Measurements from ENCODE around the gene PTCD2. TPM values are rescaled to one million over a fixed set of nuclear protein-coding genes. Genes with fewer than 3 reads are reported as not detected.

The PTCD2 gene
- total RNA-seq, 1 experiment from 2014 or later = 19.3 TPM

DNA sequence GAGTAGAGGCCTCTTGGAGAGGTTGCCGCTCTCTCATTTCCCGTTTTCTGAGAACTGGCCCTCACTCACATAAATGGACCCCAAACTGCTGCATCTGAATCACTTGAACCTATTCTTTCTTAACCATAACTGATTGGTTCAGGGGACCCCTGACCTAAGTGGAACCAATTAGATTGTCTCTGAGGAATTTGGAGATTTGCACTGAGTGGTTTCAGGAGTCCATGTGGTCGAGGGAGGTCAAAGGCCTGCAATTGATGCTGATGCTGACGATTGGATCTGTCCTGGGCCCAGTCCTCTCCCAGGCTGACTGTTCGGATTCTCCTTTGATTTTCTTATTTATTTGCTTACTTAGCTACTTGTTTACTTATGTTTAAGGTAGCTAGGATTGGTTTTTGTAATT is 88.0 kb downstream of the PTCD2 start:
- ATAC-seq (no peak), DNase-seq (ENCODE audit: low read depth, low spot score) (no peak)
- BruUV-seq (replicated peaks) = no TSS peak
- ChIA-PET POLR2A (no interaction called here), CTCF (no interaction called here), RAD21 (ENCODE audit: low non-redundant PET in 1 of 2, low total read pairs in 2 of 2, uncharacterized antibody in 2 of 2, unreplicated experiment in 2 of 2) (no interaction called here)
- no peaks in the 10 kb centered on the region for H3K79me2 ChIP-seq (ENCODE audit: insufficient read depth, low read length)
- no peak overlapping the region for H3K9ac ChIP-seq (ENCODE audit: low read length)
- H3K4me2 ChIP-seq (ENCODE audit: low read length) = no peak overlapping the region
- H3K9me2 ChIP-seq (ENCODE audit: insufficient read depth) = no peaks in the 10 kb centered on the region
- H3K4me1 ChIP-seq (ENCODE audit: control insufficient read depth in 1 of 2, insufficient read depth in 2 of 2, low read length in 2 of 2) = no peaks in the 10 kb centered on the region
- no peak overlapping the region for H2AFZ ChIP-seq (ENCODE audit: low read depth, low read length, poor library complexity, severe bottlenecking)
- no peaks in the 10 kb centered on the region for H4K20me1 ChIP-seq (ENCODE audit: insufficient read depth)
- H3K36me3 ChIP-seq (ENCODE audit: control insufficient read depth in 1 of 2, insufficient read depth in 2 of 2, low read length in 2 of 2) = no peaks in the 10 kb centered on the region
- H3K4me3 ChIP-seq (replicated peaks in 1 of 2; ENCODE audit: low read depth in 1 of 2, low read length in 2 of 2) = no peak overlapping the region
- no peaks in the 10 kb centered on the region for H3K9me3 ChIP-seq (ENCODE audit: control insufficient read depth in 1 of 2, insufficient read depth in 1 of 2, low read depth in 1 of 2, low read length in 2 of 2)
- intact Hi-C loops (cut with micrococcal nuclease) = no loop called here
- TF ChIP-seq, protein P1, sequence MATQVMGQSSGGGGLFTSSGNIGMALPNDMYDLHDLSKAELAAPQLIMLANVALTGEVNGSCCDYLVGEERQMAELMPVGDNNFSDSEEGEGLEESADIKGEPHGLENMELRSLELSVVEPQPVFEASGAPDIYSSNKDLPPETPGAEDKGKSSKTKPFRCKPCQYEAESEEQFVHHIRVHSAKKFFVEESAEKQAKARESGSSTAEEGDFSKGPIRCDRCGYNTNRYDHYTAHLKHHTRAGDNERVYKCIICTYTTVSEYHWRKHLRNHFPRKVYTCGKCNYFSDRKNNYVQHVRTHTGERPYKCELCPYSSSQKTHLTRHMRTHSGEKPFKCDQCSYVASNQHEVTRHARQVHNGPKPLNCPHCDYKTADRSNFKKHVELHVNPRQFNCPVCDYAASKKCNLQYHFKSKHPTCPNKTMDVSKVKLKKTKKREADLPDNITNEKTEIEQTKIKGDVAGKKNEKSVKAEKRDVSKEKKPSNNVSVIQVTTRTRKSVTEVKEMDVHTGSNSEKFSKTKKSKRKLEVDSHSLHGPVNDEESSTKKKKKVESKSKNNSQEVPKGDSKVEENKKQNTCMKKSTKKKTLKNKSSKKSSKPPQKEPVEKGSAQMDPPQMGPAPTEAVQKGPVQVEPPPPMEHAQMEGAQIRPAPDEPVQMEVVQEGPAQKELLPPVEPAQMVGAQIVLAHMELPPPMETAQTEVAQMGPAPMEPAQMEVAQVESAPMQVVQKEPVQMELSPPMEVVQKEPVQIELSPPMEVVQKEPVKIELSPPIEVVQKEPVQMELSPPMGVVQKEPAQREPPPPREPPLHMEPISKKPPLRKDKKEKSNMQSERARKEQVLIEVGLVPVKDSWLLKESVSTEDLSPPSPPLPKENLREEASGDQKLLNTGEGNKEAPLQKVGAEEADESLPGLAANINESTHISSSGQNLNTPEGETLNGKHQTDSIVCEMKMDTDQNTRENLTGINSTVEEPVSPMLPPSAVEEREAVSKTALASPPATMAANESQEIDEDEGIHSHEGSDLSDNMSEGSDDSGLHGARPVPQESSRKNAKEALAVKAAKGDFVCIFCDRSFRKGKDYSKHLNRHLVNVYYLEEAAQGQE (IDR thresholded peaks at IDR 0.05; ENCODE audit: low read depth) = no peak
- TF ChIP-seq POLR2AphosphoS5 (IDR thresholded peaks at IDR 0.05; ENCODE audit: low read depth, low read length) = no peak
- TF ChIP-seq SIN3A (IDR thresholded peaks at IDR 0.05; ENCODE audit: low read depth) = no peak
- TF ChIP-seq, protein P2, sequence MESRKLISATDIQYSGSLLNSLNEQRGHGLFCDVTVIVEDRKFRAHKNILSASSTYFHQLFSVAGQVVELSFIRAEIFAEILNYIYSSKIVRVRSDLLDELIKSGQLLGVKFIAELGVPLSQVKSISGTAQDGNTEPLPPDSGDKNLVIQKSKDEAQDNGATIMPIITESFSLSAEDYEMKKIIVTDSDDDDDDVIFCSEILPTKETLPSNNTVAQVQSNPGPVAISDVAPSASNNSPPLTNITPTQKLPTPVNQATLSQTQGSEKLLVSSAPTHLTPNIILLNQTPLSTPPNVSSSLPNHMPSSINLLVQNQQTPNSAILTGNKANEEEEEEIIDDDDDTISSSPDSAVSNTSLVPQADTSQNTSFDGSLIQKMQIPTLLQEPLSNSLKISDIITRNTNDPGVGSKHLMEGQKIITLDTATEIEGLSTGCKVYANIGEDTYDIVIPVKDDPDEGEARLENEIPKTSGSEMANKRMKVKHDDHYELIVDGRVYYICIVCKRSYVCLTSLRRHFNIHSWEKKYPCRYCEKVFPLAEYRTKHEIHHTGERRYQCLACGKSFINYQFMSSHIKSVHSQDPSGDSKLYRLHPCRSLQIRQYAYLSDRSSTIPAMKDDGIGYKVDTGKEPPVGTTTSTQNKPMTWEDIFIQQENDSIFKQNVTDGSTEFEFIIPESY (IDR thresholded peaks at IDR 0.05; ENCODE audit: extremely low read depth, insufficient replicate concordance, low read length) = no peak
- TF ChIP-seq SRF (IDR thresholded peaks at IDR 0.05; ENCODE audit: low read depth) = no peak
- no peak for TF ChIP-seq EZH2phosphoT487 (IDR thresholded peaks at IDR 0.05; ENCODE audit: borderline replicate concordance)
- no peak for TF ChIP-seq ELF1 (IDR thresholded peaks at IDR 0.05; ENCODE audit: borderline replicate concordance, low read depth)
- TF ChIP-seq, protein P3, sequence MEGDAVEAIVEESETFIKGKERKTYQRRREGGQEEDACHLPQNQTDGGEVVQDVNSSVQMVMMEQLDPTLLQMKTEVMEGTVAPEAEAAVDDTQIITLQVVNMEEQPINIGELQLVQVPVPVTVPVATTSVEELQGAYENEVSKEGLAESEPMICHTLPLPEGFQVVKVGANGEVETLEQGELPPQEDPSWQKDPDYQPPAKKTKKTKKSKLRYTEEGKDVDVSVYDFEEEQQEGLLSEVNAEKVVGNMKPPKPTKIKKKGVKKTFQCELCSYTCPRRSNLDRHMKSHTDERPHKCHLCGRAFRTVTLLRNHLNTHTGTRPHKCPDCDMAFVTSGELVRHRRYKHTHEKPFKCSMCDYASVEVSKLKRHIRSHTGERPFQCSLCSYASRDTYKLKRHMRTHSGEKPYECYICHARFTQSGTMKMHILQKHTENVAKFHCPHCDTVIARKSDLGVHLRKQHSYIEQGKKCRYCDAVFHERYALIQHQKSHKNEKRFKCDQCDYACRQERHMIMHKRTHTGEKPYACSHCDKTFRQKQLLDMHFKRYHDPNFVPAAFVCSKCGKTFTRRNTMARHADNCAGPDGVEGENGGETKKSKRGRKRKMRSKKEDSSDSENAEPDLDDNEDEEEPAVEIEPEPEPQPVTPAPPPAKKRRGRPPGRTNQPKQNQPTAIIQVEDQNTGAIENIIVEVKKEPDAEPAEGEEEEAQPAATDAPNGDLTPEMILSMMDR (IDR thresholded peaks at IDR 0.05 in 2 of 3, conservative IDR thresholded peaks at IDR 0.05 in 1 of 3; ENCODE audit: borderline replicate concordance in 1 of 3, insufficient read depth in 1 of 3, low read depth in 2 of 3, low read length in 2 of 3) = no peak
- no peak for TF ChIP-seq TCF7L2 (IDR thresholded peaks at IDR 0.05; ENCODE audit: borderline replicate concordance, extremely low read depth, insufficient read depth, insufficient read length)
- TF ChIP-seq SP1 (IDR thresholded peaks at IDR 0.05; ENCODE audit: low read depth) = no peak
- TF ChIP-seq, protein P4, sequence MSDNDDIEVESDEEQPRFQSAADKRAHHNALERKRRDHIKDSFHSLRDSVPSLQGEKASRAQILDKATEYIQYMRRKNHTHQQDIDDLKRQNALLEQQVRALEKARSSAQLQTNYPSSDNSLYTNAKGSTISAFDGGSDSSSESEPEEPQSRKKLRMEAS (IDR thresholded peaks at IDR 0.05) = no peak
- no peak for TF ChIP-seq FOSL1 (IDR thresholded peaks at IDR 0.05; ENCODE audit: low read depth)
- TF ChIP-seq JUND (IDR thresholded peaks at IDR 0.05) = no peak
- no peak for TF ChIP-seq EGR1 (IDR thresholded peaks at IDR 0.05; ENCODE audit: low read depth)
- TF ChIP-seq, protein P5, sequence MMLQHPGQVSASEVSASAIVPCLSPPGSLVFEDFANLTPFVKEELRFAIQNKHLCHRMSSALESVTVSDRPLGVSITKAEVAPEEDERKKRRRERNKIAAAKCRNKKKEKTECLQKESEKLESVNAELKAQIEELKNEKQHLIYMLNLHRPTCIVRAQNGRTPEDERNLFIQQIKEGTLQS (IDR thresholded peaks at IDR 0.05) = no peak
- TF ChIP-seq EZH2 (IDR thresholded peaks at IDR 0.05) = no peak
- no peak for TF ChIP-seq ZFX (IDR thresholded peaks at IDR 0.05)
- no peak for TF ChIP-seq ZNF274 (IDR thresholded peaks at IDR 0.05; ENCODE audit: low read depth, low read length)
- TF ChIP-seq YY1 (IDR thresholded peaks at IDR 0.05; ENCODE audit: extremely low read depth, insufficient replicate concordance, low read depth, low read length) = no peak
- TF ChIP-seq CEBPB (IDR thresholded peaks at IDR 0.05; ENCODE audit: low read depth) = no peak
- no peak overlapping the region for H3K27ac ChIP-seq (ENCODE audit: low read depth, low read length)
- 0 out of 2 replicates have a peak, but pooled peaks cover 6% of the 10 kb centered on the region for H3K27me3 ChIP-seq (ENCODE audit: insufficient read depth, low read length)

Measured in HCT116 (cell line).